Measurements from ENCODE around the gene FBXO42. TPM values are rescaled to one million over a fixed set of nuclear protein-coding genes. Genes with fewer than 3 reads are reported as not detected.

Gene FBXO42
- total and polyA plus RNA-seq, 2 donors (not counting 3 experiments of a cell fraction or from before 2014, with no cell fraction given) = 16.3 to 20.4 TPM

- Histone ChIP-seq H3K9me3 (replicated peaks; ENCODE audit: control insufficient read depth, insufficient read depth, low read length) (no peaks in the 10 kb centered on the region), H2AFZ (ENCODE audit: low read depth, low read length) (no peak overlapping the region), H4K20me1 (replicated peaks; ENCODE audit: control insufficient read depth, extremely low read depth, insufficient read depth, low read length) (no peaks in the 10 kb centered on the region), H3K79me2 (ENCODE audit: control insufficient read depth, insufficient read depth, low read length) (no peaks in the 10 kb centered on the region), H3K9ac (replicated peaks; ENCODE audit: extremely low read depth, insufficient read depth, low read length) (no peak overlapping the region), H3K9me1 (replicated peaks; ENCODE audit: control insufficient read depth, extremely low read depth, insufficient read depth, low read length) (no peaks in the 10 kb centered on the region), H3K4me1 (ENCODE audit: control insufficient read depth, extremely low read depth, insufficient read depth, low read length) (no peaks in the 10 kb centered on the region), H3K27ac (ENCODE audit: insufficient read depth, low read depth, low read length) (no peak overlapping the region), H3K27me3 (ENCODE audit: control insufficient read depth in 2 of 2, insufficient read depth in 2 of 2, low read length in 2 of 2) (peaks cover 22 to 23% of the 10 kb centered on the region in 2 experiments), H3K4me2 (ENCODE audit: insufficient read depth, low read length) (no peak overlapping the region), H3K36me3 (ENCODE audit: control insufficient read depth in 2 of 2, extremely low read depth in 1 of 2, insufficient read depth in 2 of 2, low read length in 2 of 2) (no peaks in the 10 kb centered on the region), H3K4me3 (replicated peaks in 1 of 3; ENCODE audit: insufficient read depth in 1 of 3, low read depth in 1 of 3, low read length in 3 of 3) (no peak overlapping the region)
- DNase-seq (ENCODE audit: low read depth, low spot score) = no peak
- TF ChIP-seq EZH2 (IDR thresholded peaks at IDR 0.05; ENCODE audit: borderline replicate concordance, low read depth, low read length, severe bottlenecking) = no peak
- no peak for TF ChIP-seq CTCF (IDR thresholded peaks at IDR 0.05; ENCODE audit: extremely low read depth in 1 of 2, insufficient read depth in 1 of 2, low read depth in 1 of 2, low read length in 2 of 2)
- no peak for TF ChIP-seq POLR2AphosphoS5 (IDR thresholded peaks at IDR 0.05; ENCODE audit: insufficient read depth, low read depth, low read length)
- no peak for TF ChIP-seq GATA2 (IDR thresholded peaks at IDR 0.05; ENCODE audit: insufficient read depth, insufficient read length, low read depth, low read length)
- no peak for TF ChIP-seq JUN (IDR thresholded peaks at IDR 0.05; ENCODE audit: borderline replicate concordance, insufficient read depth, insufficient read length, low read depth)
- no peak for TF ChIP-seq MYC (IDR thresholded peaks at IDR 0.05; ENCODE audit: low read depth, low read length)
- TF ChIP-seq FOS (IDR thresholded peaks at IDR 0.05; ENCODE audit: borderline replicate concordance, insufficient read depth, low read length) = no peak
- FAIRE-seq = no peak
- CTCF ChIA-PET = interaction anchor here (1.0 kb wide), 1 partner anchor 13 kb away, joined by 3 read pairs; no protein-coding TSS in a partner anchor
- POLR2A ChIA-PET = interaction anchor here (0.6 to 0.7 kb wide), 2 partner anchors 133 to 438 kb away, joined by 3 to 12 read pairs; no protein-coding TSS in a partner anchor
- no TSS peak for BruUV-seq (replicated peaks)
- intact Hi-C loops (cut with micrococcal nuclease) = no loop called here
- dilution Hi-C loops (cut with MboI; ENCODE audit: extremely low pct_ligation_motif_present, low sequenced_read_pairs) = no loop called here
These were observed 122.1 kb downstream of the FBXO42 start for GRCh38 chr1:16229976-16230740.

Measured in endothelial cell of umbilical vein (primary cell).